Epidermal melanocyte (primary cell): Measurements from ENCODE around the gene ZCCHC7.
"Not testable (repeated sequence)": the region's sequence is repeated elsewhere in the genome, so short reads cannot be mapped to it uniquely, and the experiment has no call there.

Experiments used
- DNase-seq: peaks from one replicate; pipeline ENCODE4 v3.0.0; 2011; ENCODE audit warnings: low spot score; ENCODE audit not compliant: insufficient read length

Gene ZCCHC7

DNA sequence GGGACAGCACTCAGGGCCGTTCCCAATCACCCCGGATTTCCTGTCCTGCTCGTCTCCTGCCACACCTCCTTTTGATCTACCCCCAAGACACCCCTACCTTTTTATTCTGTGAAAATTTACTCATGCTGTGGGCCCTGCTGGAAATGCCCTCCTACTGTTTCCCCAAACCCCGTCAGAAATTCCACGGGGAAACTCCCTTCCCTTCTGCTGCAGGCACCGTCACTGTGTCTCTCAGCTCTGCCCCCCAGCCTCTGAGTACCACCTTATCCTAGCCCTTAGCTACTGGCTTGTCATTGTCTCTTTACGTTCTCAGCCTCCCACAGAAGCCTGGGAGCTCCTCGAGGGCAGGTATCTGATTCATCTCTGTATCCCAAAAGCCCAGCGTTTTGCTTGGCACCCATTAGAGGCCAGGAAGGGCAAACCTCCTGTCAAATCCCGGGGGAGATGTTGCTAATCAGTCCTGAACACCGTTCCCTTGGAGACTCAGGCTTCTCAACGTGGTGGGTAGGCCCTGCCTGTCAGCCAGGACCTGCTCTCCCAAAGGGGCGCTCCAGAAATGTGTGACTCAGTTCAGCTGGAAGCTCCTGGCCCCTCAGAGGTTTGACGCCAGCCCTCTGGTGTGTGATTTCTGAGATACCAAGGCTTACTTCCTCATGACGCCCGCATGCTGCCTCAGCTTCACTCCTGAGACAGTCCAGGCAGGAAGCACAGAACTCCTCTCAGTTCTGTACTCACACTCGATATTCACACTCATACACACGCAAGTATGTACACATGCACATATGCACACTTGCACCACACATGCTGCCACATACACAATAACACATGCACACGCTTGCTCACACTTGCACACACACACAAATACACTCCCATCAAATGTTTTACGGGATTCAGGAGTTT lies 251.4 kb downstream of the ZCCHC7 start:
- DNase-seq = no peak

DNA sequence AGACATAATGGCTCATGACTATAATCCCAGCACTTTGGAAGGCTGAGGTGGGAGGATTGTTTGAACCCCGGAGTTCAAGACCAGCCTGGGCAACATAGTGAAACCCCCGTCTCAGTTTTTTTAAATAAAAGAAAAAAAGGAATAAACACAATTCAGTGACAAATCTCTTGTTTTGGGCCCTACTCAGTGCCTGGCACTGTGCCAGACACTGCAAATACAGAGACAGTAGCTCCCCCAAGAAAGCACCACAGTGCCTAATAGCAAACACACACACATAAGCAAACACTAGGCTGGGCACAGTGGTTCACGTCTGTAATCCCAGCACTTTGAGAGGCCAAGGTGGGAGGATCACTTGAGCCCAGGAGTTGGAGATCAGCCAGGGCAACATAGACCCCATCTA lies 252.5 kb downstream of the ZCCHC7 start:
- DNase-seq = no peak

DNA sequence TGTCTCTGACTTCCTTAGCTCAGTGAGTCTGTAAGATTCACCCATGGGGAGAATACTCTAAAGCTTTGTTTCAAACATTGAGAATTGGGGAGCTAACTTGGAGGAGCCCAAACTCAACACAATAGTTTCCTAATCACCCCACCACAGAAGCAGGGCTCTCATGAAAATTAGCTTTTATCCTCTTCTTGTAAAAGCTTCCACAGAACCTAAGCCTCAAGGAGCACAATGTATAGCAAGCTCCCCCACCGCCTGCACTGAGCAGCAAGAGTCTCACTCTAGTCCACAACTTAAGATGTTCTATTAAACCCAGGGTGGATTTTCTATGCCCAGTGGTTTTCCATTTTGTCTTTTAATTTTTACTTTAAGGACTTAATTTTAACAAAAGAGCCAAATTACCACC lies 253.2 kb downstream of the ZCCHC7 start:
- DNase-seq = no peak

DNA sequence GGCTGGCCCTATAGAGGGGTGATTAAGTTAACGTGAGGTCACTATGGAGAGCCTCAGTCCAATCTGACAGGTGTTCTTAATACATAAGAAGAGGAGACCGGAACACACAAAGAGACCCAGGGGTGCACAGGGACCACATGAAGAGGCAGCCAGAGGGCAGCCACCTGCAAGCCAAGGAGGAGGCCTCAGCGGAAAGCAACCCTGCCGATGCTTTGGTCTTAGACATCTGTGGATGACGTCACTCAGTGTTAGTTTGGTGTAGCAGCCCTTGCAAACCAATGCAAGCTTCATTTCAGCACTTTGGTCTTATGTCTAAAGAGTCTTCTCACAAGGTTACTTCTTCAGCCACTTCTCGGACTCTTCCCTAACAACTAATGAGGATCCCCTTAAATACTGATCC lies 254.5 kb downstream of the ZCCHC7 start:
- DNase-seq = no peak

DNA sequence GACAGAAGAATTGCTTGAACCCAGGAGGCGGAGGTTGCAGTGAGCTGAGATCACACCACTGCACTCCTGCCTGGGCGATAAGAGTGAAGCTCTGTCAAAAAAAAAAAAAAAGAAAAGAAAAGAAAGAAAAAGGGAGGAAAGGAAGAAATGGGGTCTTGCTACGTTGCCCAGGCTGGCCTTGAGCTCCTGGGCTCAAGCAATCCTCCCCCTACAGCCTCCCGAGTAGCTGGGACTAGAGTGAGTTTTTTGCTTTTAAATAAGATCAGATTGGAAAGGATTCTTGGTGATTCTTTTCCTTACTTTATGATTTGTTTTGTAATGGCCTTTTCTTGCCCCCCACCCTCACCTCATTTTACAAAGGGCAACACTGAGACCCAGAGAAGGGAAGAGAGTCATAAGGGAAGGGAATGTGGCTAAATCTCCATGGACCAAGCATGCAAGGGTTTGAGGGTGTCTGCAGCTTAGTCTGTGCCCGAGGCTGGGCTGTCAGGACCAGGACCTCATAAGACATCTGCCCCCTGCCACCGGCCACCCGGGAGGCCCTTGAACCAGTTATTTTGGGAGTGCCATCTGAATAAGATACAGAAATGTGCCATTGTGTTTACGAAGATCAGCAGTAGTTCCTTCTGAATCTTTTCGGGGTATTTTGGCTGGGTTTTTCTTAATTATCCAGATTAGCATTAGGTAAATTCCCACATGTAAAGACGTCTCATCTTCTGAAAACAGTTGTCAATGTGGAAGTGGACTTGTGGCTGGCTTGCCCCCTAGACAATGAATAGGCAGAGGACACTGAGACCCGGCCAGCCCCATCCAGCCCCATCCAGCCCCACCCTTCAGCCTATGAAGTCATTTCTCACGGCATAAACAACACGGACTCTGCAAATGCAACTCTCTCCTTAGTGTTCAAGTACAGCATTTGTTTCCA lies 257.6 kb downstream of the ZCCHC7 start:
- DNase-seq = no peak

DNA sequence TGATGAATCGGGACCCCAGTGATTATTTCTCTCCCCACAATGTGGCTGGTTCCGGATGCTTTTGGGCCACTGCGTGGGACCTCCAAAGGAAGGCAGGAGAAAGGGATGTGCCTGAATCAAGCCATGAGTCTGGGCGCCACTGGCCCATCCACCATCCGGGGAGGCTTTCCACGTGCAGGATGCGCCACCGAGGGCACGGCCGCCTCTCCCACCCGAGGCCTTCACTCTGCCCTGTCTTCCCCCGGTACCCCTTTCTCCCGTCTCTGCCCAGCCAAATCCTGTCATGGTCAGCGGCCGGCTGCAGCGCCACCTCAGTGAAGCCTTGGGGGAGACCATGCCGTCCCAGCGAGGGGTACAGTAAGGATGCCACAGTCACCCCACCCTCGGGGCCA lies 258.2 kb downstream of the ZCCHC7 start:
- DNase-seq = no peak

DNA sequence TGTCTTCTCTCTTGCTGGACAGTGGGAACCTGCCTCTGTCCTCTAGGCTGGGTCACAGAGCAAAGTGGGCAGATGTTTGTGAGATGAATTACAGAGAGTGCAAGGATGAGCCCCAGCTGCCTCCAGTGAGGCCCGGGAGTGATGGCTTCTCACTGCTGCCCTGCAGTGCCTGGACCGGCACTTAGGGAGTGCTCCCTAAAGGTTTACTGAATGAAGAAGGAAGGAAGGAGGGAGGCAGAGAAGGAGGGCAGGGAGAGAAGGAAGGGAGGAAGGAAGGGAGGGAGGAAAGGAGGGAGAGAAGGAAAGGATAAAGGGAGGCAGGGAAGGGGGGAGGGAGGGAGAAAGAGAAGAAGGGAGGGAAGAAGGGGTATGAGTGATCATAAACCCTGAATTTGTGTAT lies 259.5 kb downstream of the ZCCHC7 start:
- DNase-seq = no peak

DNA sequence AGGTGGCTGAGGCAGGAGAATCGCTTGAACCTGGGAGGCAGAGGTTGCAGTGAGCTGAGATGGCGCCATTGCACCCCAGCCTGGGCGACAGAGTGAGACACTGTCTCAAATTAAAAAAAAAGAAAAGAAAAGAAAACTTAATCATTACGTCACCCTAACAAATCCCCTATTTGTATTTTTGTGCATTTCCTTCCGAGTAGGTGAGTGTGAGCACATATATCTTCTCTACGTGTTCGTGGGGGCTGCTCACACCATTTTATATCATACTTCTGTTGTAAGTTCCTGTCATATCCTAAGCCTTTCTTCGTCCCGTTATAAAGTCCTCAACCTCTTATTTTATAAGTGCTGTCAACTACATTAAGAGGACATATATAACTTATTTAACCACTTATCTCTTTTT lies 260.2 kb downstream of the ZCCHC7 start:
- no peak for DNase-seq

DNA sequence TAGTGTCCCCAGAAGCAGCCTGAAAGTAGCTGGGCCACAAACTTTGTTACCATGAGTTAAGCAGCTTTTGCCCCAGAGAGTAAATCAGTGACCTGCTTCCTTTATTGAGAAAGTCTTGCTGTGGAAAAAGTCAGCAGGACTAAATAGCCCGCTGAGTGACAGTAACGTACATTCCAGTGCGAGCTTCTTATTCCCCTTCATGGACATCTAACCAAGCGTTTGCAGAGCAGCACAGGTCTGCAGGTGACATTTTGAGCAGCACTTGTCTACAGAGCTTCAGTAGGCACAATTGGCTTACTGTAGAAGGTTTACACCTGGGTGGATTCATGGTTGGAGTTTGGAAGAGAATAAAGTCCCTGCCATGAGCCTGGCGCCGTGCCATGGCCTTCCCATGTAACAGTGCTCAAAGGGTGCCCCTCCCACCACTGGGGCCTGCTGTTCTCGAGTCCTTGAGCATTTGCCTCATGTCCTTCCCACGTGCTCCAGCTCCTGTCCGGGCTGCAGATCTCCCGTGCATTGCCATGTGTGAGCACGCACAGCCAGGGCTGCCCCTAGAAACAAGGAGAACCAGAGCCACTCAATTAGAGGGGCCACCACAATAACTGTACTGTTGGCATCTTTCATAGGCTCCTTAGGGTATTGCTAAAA lies 260.8 kb downstream of the ZCCHC7 start:
- DNase-seq = no peak

DNA sequence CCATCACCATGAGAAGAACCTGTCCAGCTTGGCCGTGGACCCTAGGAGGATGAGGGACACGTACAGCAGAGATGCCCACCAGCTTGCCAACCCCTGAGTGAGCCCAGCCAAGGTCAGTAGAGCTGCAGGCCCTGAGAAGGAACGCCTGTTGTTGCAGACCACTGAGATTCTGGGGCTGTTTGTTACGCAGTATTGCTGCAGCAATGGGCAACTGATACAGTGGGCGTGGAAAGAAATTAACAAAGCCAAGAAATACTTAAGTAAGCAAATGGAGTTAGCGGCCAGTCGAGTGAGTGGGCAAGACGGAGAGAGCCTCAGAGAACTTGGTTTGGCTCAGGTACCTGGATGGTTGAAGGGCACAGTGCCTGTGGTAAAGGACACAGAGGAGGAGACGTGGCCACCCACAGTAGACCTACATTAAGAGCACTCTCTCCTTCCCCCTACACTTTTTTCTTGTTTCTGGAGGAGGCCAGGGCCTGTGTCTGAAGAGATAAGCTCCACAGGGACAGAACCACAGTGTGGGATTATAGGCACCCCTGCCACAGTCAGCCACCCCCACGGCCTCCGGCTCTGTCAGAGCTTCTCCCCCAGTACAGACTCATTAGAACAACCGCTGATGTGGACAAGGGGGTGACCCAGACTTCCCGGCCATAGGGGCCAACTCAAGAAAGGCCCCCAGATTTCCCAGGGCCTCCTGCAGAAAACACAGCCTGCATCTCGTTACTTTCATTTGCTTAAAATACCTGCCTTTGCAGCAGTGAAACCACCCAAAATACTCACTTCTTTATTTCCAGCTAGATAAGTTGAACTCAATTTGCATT lies 262.0 kb downstream of the ZCCHC7 start:
- DNase-seq = no peak

DNA sequence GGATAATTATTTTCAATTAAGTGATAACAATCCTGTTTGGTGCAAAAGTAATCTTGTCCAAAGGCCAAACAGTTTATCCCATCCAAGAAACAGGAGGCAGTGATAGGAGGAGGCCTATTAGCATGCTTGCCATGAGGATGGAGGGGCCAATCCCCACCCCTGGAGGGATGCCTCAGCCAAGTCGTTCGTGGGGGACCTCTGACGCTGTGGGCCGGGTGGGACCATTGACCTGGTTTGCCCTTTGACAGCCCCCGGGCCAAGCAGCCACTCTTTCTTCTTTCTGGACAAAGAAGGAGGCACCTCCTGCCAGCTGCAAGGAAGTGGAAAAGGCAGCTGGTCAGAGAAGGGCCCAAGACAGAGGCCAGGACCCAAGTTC lies 262.6 kb downstream of the ZCCHC7 start:
- no peak for DNase-seq

DNA sequence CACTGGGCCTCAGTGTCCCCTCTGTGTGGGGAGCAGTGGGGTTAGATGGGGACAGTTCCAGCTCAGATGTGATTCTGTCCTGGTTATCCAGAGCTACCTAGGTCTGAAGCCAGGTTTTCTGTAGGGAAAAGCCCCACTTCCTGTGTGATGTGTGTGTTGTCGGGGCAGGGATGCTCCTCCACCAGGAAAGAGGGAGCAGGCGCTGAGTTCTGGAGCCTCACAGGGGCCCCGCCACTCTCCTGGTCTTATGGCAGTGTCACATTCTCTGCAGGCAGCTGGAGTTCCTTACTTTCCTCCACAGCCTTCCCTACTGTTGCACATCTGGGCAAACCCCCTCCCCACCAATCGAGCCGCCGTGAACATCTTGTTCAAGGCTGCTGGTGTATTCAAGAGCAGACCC lies 263.0 kb downstream of the ZCCHC7 start:
- no peak for DNase-seq

DNA sequence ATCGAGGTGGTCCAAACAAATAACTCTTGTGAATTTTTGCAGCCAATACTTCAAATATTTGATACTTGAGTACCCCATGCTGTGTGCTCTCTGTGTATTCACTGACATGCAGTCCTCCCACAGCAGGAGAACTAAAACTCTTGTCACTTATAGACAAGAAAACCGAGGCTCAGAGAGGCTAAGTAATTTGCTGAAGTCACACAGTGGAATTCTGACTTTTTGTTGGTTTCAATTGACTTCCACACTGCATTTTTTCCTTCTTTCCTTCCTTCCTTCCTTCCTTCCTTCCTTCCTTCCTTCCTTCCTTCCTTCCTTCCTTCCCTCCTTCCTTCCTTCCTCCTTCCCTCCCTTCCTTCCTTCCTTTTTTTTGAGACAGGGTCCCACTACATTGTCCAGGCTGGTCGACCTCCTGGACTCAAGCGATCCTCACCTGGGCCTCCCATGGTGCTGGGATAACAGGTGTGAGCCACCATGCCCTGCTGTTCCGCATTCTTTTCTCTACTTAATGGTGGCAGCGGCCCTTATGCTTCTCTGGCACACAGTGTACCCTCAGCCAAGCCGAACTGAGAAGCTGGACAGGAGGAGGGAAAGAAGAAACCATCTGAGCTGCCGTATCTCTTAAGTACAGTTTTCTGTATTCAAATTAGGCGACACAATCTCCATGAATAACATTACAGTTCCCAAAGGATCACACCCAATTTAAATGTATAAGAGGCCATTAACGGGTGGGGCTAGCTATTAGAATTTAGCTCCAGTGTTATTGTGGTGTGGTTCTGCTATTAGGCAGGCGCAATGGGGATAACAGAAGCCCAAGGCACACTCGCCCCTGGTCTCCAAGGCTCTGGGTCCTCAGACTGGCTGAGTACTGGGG lies 263.7 kb downstream of the ZCCHC7 start:
- no peak for DNase-seq

DNA sequence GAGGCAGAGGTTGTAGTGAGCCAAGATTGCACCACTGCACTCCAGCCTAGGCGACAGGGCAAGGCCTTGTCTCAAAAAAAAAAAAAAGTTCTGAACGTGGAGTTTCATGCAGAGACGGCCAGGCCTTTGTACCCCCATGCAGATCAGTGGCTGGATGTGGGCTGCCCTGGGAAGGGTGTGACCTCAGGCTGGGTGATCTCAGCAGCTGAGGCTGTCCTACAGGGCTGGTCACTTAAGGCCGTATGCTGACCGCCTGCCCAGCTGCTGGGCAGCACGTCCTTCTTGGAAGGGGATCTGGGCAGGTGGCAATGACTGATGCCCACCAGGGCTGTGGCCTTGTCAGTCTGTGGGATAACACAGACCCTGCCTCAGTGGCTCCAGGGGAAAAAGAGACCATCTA lies 264.9 kb downstream of the ZCCHC7 start:
- DNase-seq = no peak

DNA sequence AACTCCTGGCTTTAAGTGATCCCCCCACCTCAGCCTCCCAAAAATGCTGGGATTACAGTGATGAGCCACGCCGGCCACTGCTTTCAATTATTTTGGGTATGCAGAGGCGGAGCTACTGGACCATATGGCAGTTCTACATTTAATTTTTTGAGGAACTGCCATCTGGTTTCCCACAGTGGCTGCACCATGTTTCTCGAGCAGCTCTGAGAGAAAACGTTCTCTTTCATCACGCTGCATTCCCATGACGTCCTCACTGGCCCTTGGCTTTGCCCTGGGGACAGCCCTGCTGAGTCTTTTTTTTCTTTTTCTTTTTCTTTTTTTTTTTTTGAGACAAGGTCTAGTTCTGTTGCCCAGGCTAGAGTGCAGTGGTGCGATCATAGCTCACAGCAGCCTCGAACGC lies 266.6 kb downstream of the ZCCHC7 start:
- no peak for DNase-seq

DNA sequence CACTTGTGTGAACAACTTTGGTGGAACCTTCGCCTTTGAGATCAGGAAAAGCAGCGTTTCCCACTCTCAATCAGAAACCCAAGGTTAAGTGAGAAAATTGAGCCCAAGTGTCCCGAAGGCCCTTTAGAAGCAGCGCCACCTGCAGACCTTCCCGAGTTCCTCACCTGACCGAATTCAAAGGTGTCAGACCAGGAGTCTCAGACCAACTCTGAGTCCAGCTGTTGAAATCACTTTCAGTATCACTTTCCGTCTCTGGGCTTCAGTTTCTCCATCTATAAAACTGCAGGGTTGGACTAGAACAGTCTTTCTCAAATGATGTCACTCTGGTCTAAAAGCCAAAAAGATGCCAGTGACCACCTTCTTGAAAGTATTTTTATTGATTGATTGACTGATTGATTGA lies 270.4 kb downstream of the ZCCHC7 start:
- no peak for DNase-seq

DNA sequence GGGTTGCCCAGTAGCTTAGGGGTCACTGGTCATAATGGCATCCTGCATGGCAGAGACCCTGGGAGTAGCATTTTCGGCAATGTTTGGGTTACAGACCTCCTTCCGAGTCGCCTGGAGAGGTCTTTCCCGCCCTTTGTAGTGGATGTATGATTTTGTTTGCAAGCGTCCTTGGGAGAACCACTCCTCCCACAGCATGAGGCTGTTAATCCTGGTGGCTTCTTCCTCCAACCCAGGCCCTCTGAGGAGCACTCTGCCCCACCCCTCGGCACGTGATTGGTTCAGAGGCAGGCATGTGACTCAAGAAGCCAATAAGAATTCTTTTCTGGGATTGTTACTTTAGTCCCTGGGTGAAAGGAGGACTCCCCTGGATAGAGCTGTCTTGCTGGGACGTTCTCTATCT lies 271.9 kb downstream of the ZCCHC7 start:
- no peak for DNase-seq

DNA sequence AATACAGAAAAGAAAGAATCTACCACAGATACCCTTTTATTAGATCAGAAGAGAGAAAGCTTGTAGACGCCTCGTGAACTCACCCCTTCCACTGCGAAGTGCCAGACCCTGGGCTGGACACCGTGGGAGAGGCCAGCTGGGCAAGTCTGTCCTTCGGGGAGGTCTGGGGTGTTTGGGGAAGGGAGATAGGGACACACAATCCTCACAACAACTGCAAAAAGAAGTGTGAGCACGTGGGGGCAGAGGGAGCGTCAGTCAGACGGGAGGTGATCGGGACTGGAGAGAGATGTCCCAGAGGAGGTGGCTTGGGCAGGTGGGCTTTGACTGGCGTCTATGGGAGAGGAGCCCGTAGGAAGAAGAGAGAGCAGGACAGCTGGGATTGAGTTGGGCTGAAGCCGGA lies 274.9 kb downstream of the ZCCHC7 start:
- DNase-seq = no peak

DNA sequence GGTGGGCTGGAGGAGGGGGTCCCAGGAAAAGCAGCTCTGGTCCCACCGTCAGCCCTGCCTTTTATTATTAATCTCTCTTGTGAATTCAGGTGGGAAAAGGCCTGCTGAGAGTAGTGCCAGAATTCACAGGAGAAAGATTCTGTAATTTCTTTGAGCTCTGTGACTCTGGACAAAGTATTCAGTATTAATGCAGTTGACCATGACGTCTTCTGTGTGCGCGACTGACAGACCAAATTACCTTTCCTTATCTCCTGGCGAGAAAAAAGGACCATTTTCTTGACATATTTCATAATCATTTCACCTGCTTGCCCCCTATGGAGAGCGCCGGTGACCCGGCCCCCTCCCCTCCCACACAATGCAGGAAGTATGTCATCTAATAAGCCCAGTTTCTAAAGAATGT lies 275.3 kb downstream of the ZCCHC7 start:
- DNase-seq = no peak

DNA sequence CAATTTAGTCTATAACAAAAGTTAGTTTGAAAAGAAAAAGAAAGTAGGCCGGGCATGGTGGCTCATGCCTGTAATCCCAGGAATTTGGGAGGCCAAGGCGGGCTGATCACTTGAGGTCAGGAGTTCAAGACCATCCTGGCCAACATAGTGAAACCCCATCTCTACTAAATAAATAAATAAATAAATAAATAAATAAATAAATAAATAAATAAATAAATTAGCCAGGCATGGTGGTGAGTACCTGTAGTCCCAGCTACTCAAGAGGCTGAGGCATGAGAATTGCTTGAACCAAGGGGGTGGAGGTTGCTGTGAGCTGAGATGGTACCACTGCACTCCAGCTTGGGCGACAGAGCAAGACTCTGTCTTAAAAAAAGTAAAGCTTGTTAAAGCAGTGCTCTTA lies 277.6 kb downstream of the ZCCHC7 start:
- not testable (repeated sequence) for DNase-seq
